K562 (cell line): Measurements from ENCODE around the gene TMEM217. TPM values are rescaled to one million over a fixed set of nuclear protein-coding genes. Genes with fewer than 3 reads are reported as not detected.

Experiments
- CBFB ChIP-seq: sonication (generic); formaldehyde crosslinking; IDR thresholded peaks from 2 replicates; pipeline ENCODE4 v1.4.0; 2020; ENCODE audit warnings: mild to moderate bottlenecking, missing genetic modification reagents
- CREB3 ChIP-seq: fragments of 450-650 bp; conservative IDR thresholded peaks from 2 replicates; pipeline ENCODE4 v1.6.1; 2016; ENCODE audit warnings: missing genetic modification characterization, low read depth, mild to moderate bottlenecking, missing compliant biosample characterization, moderate library complexity
- CSDE1 ChIP-seq, 2 experiments: fragments of 450-650 bp; IDR thresholded peaks; 2 replicates each; pipeline ENCODE4 v1.6.1; 2016; ENCODE audit warnings: mild to moderate bottlenecking in 1 of 2
- DACH1 ChIP-seq: fragments of 450-650 bp; IDR thresholded peaks from 2 replicates; pipeline ENCODE4 v1.6.1; 2018; ENCODE audit not compliant: partially characterized antibody
- FOXJ2 ChIP-seq: fragments of 200-800 bp; sonication (Bioruptor generic); IDR thresholded peaks from 2 replicates; pipeline ENCODE4 v1.6.1; 2016; ENCODE audit warnings: missing genetic modification characterization, missing compliant biosample characterization
- KDM2B ChIP-seq: fragments of 250-450 bp; sonication (Bioruptor Pico); IDR thresholded peaks from 2 replicates; pipeline ENCODE4 v1.8.0; 2021; ENCODE audit warnings: mild to moderate bottlenecking, moderate library complexity
- LARP7 ChIP-seq: fragments of 450-650 bp; IDR thresholded peaks from 2 replicates; pipeline ENCODE4 v1.6.1; 2016
- MYNN ChIP-seq, 2 experiments: sonication (generic); formaldehyde crosslinking in 1 of 2; IDR thresholded peaks; 2 replicates each; pipeline versions ENCODE4 v1.5.0 to v1.6.1; 2016 to 2020; ENCODE audit warnings: antibody characterized with exemption in 1 of 2, missing genetic modification reagents in 1 of 2
- PYGO2 ChIP-seq: fragments of 450-650 bp; IDR thresholded peaks from 2 replicates; pipeline ENCODE4 v1.6.1; 2016; ENCODE audit warnings: mild to moderate bottlenecking, missing genetic modification characterization, moderate library complexity, missing compliant biosample characterization
- SIRT6 ChIP-seq: IDR thresholded peaks from one replicate; pipeline ENCODE4 v1.6.1; 2012; ENCODE audit warnings: low read depth, mild to moderate bottlenecking, control low read depth, inconsistent platforms, low read length, moderate library complexity
- SMAD4 ChIP-seq: fragments of 250-450 bp; sonication (Bioruptor Pico); conservative IDR thresholded peaks from 2 replicates; pipeline ENCODE4 v1.8.0; 2021; ENCODE audit warnings: inconsistent platforms, mild to moderate bottlenecking, moderate library complexity
- SNAPC5 ChIP-seq: fragments of 250-450 bp; sonication (Bioruptor Pico); IDR thresholded peaks from 2 replicates; pipeline ENCODE4 v1.8.0; 2021; ENCODE audit warnings: moderate library complexity, mild to moderate bottlenecking, inconsistent platforms
- TEAD4 ChIP-seq, 2 experiments: sonication (generic) in 1 of 2; formaldehyde crosslinking in 1 of 2; IDR thresholded peaks; 2 replicates each; pipeline versions ENCODE4 v1.6.1 to v1.8.0; 2012 to 2022; ENCODE audit warnings: borderline replicate concordance in 1 of 2, inconsistent platforms in 1 of 2, low read length in 1 of 2, mild to moderate bottlenecking in 1 of 2, missing genetic modification reagents in 1 of 2
- U2AF1 ChIP-seq: fragments of 200-400 bp; formaldehyde crosslinking; optimal IDR thresholded peaks from 2 replicates; pipeline ENCODE3; 2017; ENCODE audit warnings: mild to moderate bottlenecking, low read depth, low read length, moderate library complexity
- USF2 ChIP-seq: sonication (generic); formaldehyde crosslinking; IDR thresholded peaks from 2 replicates; pipeline ENCODE4 v1.5.0; 2020; ENCODE audit warnings: missing genetic modification reagents
- ZNF174 ChIP-seq: fragments of 250-450 bp; sonication (Bioruptor Pico); IDR thresholded peaks from 2 replicates; pipeline ENCODE4 v1.4.0; 2020; ENCODE audit warnings: mild to moderate bottlenecking
- ZNF311 ChIP-seq: fragments of 250-450 bp; sonication (Bioruptor Pico); IDR thresholded peaks from 2 replicates; pipeline ENCODE4 v1.4.0; 2020; ENCODE audit warnings: mild to moderate bottlenecking, moderate library complexity
- ZNF639 ChIP-seq, 2 experiments: fragments of 200-800 bp in 1 of 2; sonication (Bioruptor generic) in 1 of 2; sonication (generic) in 1 of 2; formaldehyde crosslinking in 1 of 2; IDR thresholded peaks in 1 of 2; conservative IDR thresholded peaks in 1 of 2; 2 replicates each; pipeline versions ENCODE4 v1.5.0 to v1.6.1; 2016 to 2020; ENCODE audit warnings: missing compliant biosample characterization in 1 of 2, missing genetic modification characterization in 1 of 2, missing genetic modification reagents in 1 of 2
- ZNF695 ChIP-seq: fragments of 450-650 bp; formaldehyde crosslinking; IDR thresholded peaks from 2 replicates; pipeline ENCODE4 v1.4.0; 2020; ENCODE audit warnings: mild to moderate bottlenecking, moderate library complexity
- ZNF764 ChIP-seq: fragments of 250-450 bp; sonication (Bioruptor Pico); IDR thresholded peaks from 2 replicates; pipeline ENCODE4 v1.4.0; 2020; ENCODE audit warnings: low read depth, mild to moderate bottlenecking, moderate library complexity
- ZNF79 ChIP-seq: fragments of 250-450 bp; sonication (Bioruptor Pico); IDR thresholded peaks from 2 replicates; pipeline ENCODE4 v1.4.0; 2020; ENCODE audit warnings: low read depth, mild to moderate bottlenecking, moderate library complexity
- polyA plus RNA-seq, 8 experiments: library from polyadenylated mRNA; depleted of rRNA in 4 of 8; stranded (reverse) in 5 of 8; unstranded in 3 of 8; fragments of >200 nt; fragmentation: Nextera tagmentation in 2 of 8; fragmentation: Illumina TruSeq in 1 of 8; extraction: Ambion mirVana in 2 of 8; extraction: Trizol in 1 of 8; gene quantifications; 2 replicates each; pipeline versions ENCODE4 v1.2.1 to v1.2.3, GENCODE V29; 2011 to 2014; ENCODE audit warnings: inconsistent platforms in 1 of 8, missing spikeins in 1 of 8
- total RNA-seq, 7 experiments: library from RNA; depleted of rRNA in 6 of 7; stranded (reverse); fragments of >200 nt in 6 of 7; fragmentation: Illumina TruSeq in 2 of 7; extraction: Trizol in 2 of 7; gene quantifications; 2 replicates each; pipeline versions ENCODE4 v1.2.1 to v1.2.3, GENCODE V29; 2011 to 2021; ENCODE audit warnings: low replicate concordance in 1 of 7
- TF ChIP-seq, protein P1 (sequence below): fragments of 250-450 bp; sonication (Bioruptor Pico); IDR thresholded peaks from 2 replicates; pipeline ENCODE4 v1.8.0; 2022; ENCODE audit warnings: inconsistent platforms

The TMEM217 gene
- total and polyA plus RNA-seq, 9 of the 15 experiments (the other 6 are each of a cell fraction or from before 2014, with no cell fraction given), result 1.3 to 8.0 (median 1.9) TPM

GRCh38 chr6:37176268-37177076, 81.5 kb downstream of the TMEM217 start (continued):
- no peak for TF ChIP-seq CREB3
- TF ChIP-seq ZNF311 (CRISPR knock-in tag), result peak; percentile 57
- TF ChIP-seq USF2 (CRISPR knock-in tag), result no peak
- TF ChIP-seq ZNF695 (CRISPR knock-in tag), result peak; percentile 50
- TF ChIP-seq ZNF639 (CRISPR knock-in tag; conservative IDR thresholded peaks at IDR 0.05 in 1 of 2, IDR thresholded peaks at IDR 0.05 in 1 of 2), result no peak
- no peak for TF ChIP-seq SNAPC5 (CRISPR knock-in tag)
- TF ChIP-seq ZNF764, result peak; percentile 46; the same call in 1 of the 2 replicates
- no peak for TF ChIP-seq PYGO2 (tag)
- no peak for TF ChIP-seq DACH1
- peak; percentile 83; the same call in 1 of the 2 replicates for TF ChIP-seq SMAD4 (CRISPR knock-in tag)
- no peak for TF ChIP-seq SIRT6
- TF ChIP-seq ZNF174, result peak; percentile 89
- no peak; the same call in 1 of the 2 replicates for TF ChIP-seq MYNN (IDR thresholded peaks at IDR 0.05)
- no peak for TF ChIP-seq MYNN (CRISPR knock-in tag; IDR thresholded peaks at IDR 0.05)
- no peak for TF ChIP-seq KDM2B (CRISPR knock-in tag)
- no peak for TF ChIP-seq U2AF1
- no peak for TF ChIP-seq FOXJ2 (tag)
- peak; percentile 72; the same call in 1 of the 2 replicates for TF ChIP-seq LARP7
- TF ChIP-seq CBFB (CRISPR knock-in tag), result no peak
- TF ChIP-seq CSDE1 (IDR thresholded peaks at IDR 0.05), result no peak
- no peak for TF ChIP-seq TEAD4 (IDR thresholded peaks at IDR 0.05; ENCODE audit: low read length)
- TF ChIP-seq TEAD4 (CRISPR knock-in tag; IDR thresholded peaks at IDR 0.05; ENCODE audit: borderline replicate concordance), result no peak
- TF ChIP-seq, protein P1, sequence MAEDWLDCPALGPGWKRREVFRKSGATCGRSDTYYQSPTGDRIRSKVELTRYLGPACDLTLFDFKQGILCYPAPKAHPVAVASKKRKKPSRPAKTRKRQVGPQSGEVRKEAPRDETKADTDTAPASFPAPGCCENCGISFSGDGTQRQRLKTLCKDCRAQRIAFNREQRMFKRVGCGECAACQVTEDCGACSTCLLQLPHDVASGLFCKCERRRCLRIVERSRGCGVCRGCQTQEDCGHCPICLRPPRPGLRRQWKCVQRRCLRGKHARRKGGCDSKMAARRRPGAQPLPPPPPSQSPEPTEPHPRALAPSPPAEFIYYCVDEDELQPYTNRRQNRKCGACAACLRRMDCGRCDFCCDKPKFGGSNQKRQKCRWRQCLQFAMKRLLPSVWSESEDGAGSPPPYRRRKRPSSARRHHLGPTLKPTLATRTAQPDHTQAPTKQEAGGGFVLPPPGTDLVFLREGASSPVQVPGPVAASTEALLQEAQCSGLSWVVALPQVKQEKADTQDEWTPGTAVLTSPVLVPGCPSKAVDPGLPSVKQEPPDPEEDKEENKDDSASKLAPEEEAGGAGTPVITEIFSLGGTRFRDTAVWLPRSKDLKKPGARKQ (CRISPR knock-in tag), result no peak
- 0 out of 2 replicates have a peak, but pooled peaks have one; percentile 6 for TF ChIP-seq ZNF79 (CRISPR knock-in tag)
